Prostate gland (tissue), 2 donors: ENCODE measurements around the gene SEL1L3. TPM values are rescaled to one million over a fixed set of nuclear protein-coding genes. Genes with fewer than 3 reads are reported as not detected.
A peak's percentile ranks its signal among the peaks of the same experiment; 100 is the strongest.

Source experiments
- DNase-seq: peaks from one replicate; pipeline ENCODE4 v3.0.0-alpha.2; 2019; ENCODE audit warnings: low spot score
- H3K27ac ChIP-seq, 2 donors: fragments of 200-600 bp; sonication (generic); 2 replicates each; pipeline ENCODE4 v1.5.1; 2017 to 2019
- H3K27me3 ChIP-seq: fragments of 200-600 bp; sonication (generic); replicated peaks from 2 replicates; pipeline ENCODE4 v1.5.1; 2019; ENCODE audit not compliant: insufficient read depth
- H3K36me3 ChIP-seq, 2 donors: fragments of 200-600 bp; sonication (generic); 1 replicate in 1 of 2; 2 replicates in 1 of 2; pipeline versions ENCODE4 v1.5.1 to v1.8.1; 2017 to 2019
- H3K4me1 ChIP-seq: fragments of 200-600 bp; sonication (generic); replicated peaks from 2 replicates; pipeline ENCODE4 v1.5.1; 2019
- H3K4me3 ChIP-seq, 2 donors: fragments of 200-600 bp; sonication (generic); 2 replicates each; pipeline ENCODE4 v1.5.1; 2017 to 2019
- H3K9me3 ChIP-seq: fragments of 200-600 bp; sonication (generic); 2 replicates; pipeline ENCODE4 v1.5.1; 2017
- CTCF ChIP-seq, 4 experiments: fragments of 200-600 bp in 2 of 4; fragments of 450-650 bp in 2 of 4; sonication (generic) in 2 of 4; IDR thresholded peaks; 1 replicate in 3 of 4; 2 replicates in 1 of 4; pipeline ENCODE4 v1.5.1; 2016 to 2019; ENCODE audit warnings: antibody characterized with exemption in 4 of 4, mild to moderate bottlenecking in 2 of 4, moderate library complexity in 2 of 4
- POLR2A ChIP-seq: fragments of 450-650 bp; IDR thresholded peaks from one replicate; pipeline ENCODE4 v1.6.1; 2016; ENCODE audit warnings: antibody characterized with exemption, mild to moderate bottlenecking
- POLR2AphosphoS5 ChIP-seq: sonication (generic); formaldehyde crosslinking; IDR thresholded peaks from one replicate; pipeline ENCODE4 v1.6.1; 2017; ENCODE audit warnings: antibody characterized with exemption
- WGBS: methylation state at CpG from one replicate; pipeline ENCODE4 v1.1.5; 2018; 5-methylcytosine and 5-hydroxymethylcytosine counted together
- intact Hi-C: fragments of 100-400 bp; cut with DNase I; formaldehyde crosslinking; loops from one replicate; pipeline ENCODE4 v1.14.2; 2022
- total RNA-seq, 2 donors: library from RNA; depleted of rRNA; stranded (reverse); fragments of >200 nt; gene quantifications; one replicate each; pipeline ENCODE4 v1.1.0, GENCODE V29; 2016

Gene SEL1L3
- total RNA-seq, 2 donors from 2014 or later, result 22.2 to 26.1 TPM

- WGBS, result 78% methylated on average over 4 of the region's 4 CpGs
- no peaks in the 10 kb centered on the region for H3K9me3 ChIP-seq
- no peak overlapping the region for H3K27ac ChIP-seq
- no peaks in the 10 kb centered on the region for H3K36me3 ChIP-seq
- no peak for DNase-seq
- no peaks in the 10 kb centered on the region for H3K4me1 ChIP-seq
- TF ChIP-seq POLR2A (no peak), POLR2AphosphoS5 (no peak), CTCF (IDR thresholded peaks at IDR 0.05) (no peak)
- intact Hi-C loops, result no loop called here
- H3K27me3 ChIP-seq, result no peaks in the 10 kb centered on the region
- H3K4me3 ChIP-seq, result no peak overlapping the region
Measured at GRCh38 chr4:25773358-25773757, 89.4 kb downstream of the SEL1L3 start.

- no peak for DNase-seq
- no peaks in the 10 kb centered on the region for H3K9me3 ChIP-seq
- TF ChIP-seq CTCF (IDR thresholded peaks at IDR 0.05), result no peak
- no peak for TF ChIP-seq POLR2A
- TF ChIP-seq POLR2AphosphoS5, result no peak
- H3K27me3 ChIP-seq, result no peaks in the 10 kb centered on the region
- H3K4me3 ChIP-seq, result no peak overlapping the region
- H3K36me3 ChIP-seq, result no peaks in the 10 kb centered on the region
- WGBS, result 61% methylated on average over 4 of the region's 4 CpGs
- H3K4me1 ChIP-seq, result no peaks in the 10 kb centered on the region
- intact Hi-C loops, result no loop called here
- H3K27ac ChIP-seq, result no peak overlapping the region
Measured at GRCh38 chr4:25771672-25772071, 91.1 kb downstream of the SEL1L3 start.

GRCh38 chr4:25770847-25771246 lies 91.9 kb downstream of the SEL1L3 start:
- 46% methylated on average over 1 of the region's 1 CpG for WGBS
- H3K27me3 ChIP-seq, result no peaks in the 10 kb centered on the region
- intact Hi-C loops, result no loop called here
- no peak overlapping the region for H3K27ac ChIP-seq
- no peak overlapping the region for H3K4me3 ChIP-seq
- H3K9me3 ChIP-seq, result no peaks in the 10 kb centered on the region
- no peak for TF ChIP-seq CTCF (IDR thresholded peaks at IDR 0.05)
- no peak for TF ChIP-seq POLR2AphosphoS5
- no peak for TF ChIP-seq POLR2A
- H3K36me3 ChIP-seq, result no peaks in the 10 kb centered on the region
- H3K4me1 ChIP-seq, result no peaks in the 10 kb centered on the region
- DNase-seq, result no peak

GRCh38 chr4:25769251-25769650 lies 93.5 kb downstream of the SEL1L3 start:
- H3K27ac ChIP-seq, result no peak overlapping the region
- TF ChIP-seq CTCF (IDR thresholded peaks at IDR 0.05) (no peak), POLR2A (no peak), POLR2AphosphoS5 (no peak)
- H3K4me3 ChIP-seq, result no peak overlapping the region
- intact Hi-C loops, result loop anchor here (2.0 kb wide), 1 partner anchor 330 kb away; no protein-coding TSS in a partner anchor
- H3K27me3 ChIP-seq, result no peaks in the 10 kb centered on the region
- no peaks in the 10 kb centered on the region for H3K4me1 ChIP-seq
- H3K36me3 ChIP-seq, result no peaks in the 10 kb centered on the region
- WGBS, result 84% methylated on average over 4 of the region's 4 CpGs
- DNase-seq, result no peak
- H3K9me3 ChIP-seq, result no peaks in the 10 kb centered on the region

- Histone ChIP-seq H3K36me3 (no peaks in the 10 kb centered on the region), H3K27me3 (no peaks in the 10 kb centered on the region), H3K4me1 (no peaks in the 10 kb centered on the region), H3K27ac (no peak overlapping the region), H3K4me3 (no peak overlapping the region), H3K9me3 (no peaks in the 10 kb centered on the region)
- WGBS, result 56% methylated on average over 8 of the region's 8 CpGs
- intact Hi-C loops, result loop anchor here (2.0 kb wide), 1 partner anchor 329 kb away; no protein-coding TSS in a partner anchor
- TF ChIP-seq CTCF (IDR thresholded peaks at IDR 0.05) (peak; percentile 57 to 76 (median 66)), POLR2AphosphoS5 (no peak)
- DNase-seq, result peak; percentile 50
Measured at GRCh38 chr4:25767877-25768725, 94.7 kb downstream of the SEL1L3 start.
